Measurements from ENCODE around the gene SYNE4.

DNA sequence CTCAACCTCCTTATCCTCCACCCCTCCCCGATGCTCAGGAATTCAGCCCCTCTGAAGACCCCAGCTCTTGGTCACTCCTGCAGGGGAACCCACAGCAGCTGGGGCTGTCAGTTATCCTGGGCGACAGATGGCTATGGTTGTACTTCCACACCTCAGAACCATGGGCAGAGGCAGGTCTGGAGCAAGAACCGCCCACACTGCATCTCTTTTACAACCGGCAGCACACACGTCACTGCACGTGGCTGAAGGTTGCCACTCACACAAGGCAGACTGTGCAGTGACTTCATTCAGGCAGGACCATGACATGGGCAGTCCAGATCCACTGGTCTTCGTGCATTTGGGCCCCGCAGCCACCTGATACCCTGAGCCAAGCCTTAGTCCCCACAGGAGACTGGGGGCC is 35.1 kb downstream of the SYNE4 start:
- no peak for TF ChIP-seq CTCF (CRISPR knock-in tag; IDR thresholded peaks at IDR 0.05)
- TF ChIP-seq ZEB1 (IDR thresholded peaks at IDR 0.05; ENCODE audit: insufficient replicate concordance, low read depth): no peak
- TF ChIP-seq ARNT (IDR thresholded peaks at IDR 0.05): no peak
- no peak for TF ChIP-seq SOX13 (IDR thresholded peaks at IDR 0.05)
- TF ChIP-seq SOX13 (CRISPR knock-in tag; conservative IDR thresholded peaks at IDR 0.05 in 1 of 2, IDR thresholded peaks at IDR 0.05 in 1 of 2): no peak
- no peak for TF ChIP-seq POLR2A (IDR thresholded peaks at IDR 0.05; ENCODE audit: insufficient read depth in 1 of 2, low read depth in 2 of 2, low read length in 2 of 2)
- no peak for TF ChIP-seq TCF7L2 (IDR thresholded peaks at IDR 0.05; ENCODE audit: low read depth, low read length)
- TF ChIP-seq, protein P1, sequence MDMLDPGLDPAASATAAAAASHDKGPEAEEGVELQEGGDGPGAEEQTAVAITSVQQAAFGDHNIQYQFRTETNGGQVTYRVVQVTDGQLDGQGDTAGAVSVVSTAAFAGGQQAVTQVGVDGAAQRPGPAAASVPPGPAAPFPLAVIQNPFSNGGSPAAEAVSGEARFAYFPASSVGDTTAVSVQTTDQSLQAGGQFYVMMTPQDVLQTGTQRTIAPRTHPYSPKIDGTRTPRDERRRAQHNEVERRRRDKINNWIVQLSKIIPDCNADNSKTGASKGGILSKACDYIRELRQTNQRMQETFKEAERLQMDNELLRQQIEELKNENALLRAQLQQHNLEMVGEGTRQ (IDR thresholded peaks at IDR 0.05; ENCODE audit: low read depth, low read length): no peak
- TF ChIP-seq, protein P1 (CRISPR knock-in tag; IDR thresholded peaks at IDR 0.05; ENCODE audit: borderline replicate concordance): no peak
- TF ChIP-seq ATF2 (CRISPR knock-in tag; IDR thresholded peaks at IDR 0.05): no peak
- TF ChIP-seq ZNF776 (CRISPR knock-in tag; IDR thresholded peaks at IDR 0.05): no peak
- no peak for TF ChIP-seq ZBTB43 (CRISPR knock-in tag; conservative IDR thresholded peaks at IDR 0.05)
- no peak for TF ChIP-seq ZNF562 (CRISPR knock-in tag; IDR thresholded peaks at IDR 0.05; ENCODE audit: borderline replicate concordance)
- no peak for TF ChIP-seq ZHX2 (IDR thresholded peaks at IDR 0.05; ENCODE audit: low read depth)
- TF ChIP-seq ZHX2 (CRISPR knock-in tag; IDR thresholded peaks at IDR 0.05; ENCODE audit: borderline replicate concordance): no peak
- TF ChIP-seq ZNF282 (IDR thresholded peaks at IDR 0.05; ENCODE audit: partially characterized antibody): no peak

Data from HepG2 (cell line).